Measurements from ENCODE around the gene FHAD1. TPM values are rescaled to one million over a fixed set of nuclear protein-coding genes. Genes with fewer than 3 reads are reported as not detected.

FHAD1 gene
- total and polyA plus RNA-seq, 2 of the 13 experiments (the other 11 are each of a cell fraction or from before 2014, with no cell fraction given): not detected

DNA sequence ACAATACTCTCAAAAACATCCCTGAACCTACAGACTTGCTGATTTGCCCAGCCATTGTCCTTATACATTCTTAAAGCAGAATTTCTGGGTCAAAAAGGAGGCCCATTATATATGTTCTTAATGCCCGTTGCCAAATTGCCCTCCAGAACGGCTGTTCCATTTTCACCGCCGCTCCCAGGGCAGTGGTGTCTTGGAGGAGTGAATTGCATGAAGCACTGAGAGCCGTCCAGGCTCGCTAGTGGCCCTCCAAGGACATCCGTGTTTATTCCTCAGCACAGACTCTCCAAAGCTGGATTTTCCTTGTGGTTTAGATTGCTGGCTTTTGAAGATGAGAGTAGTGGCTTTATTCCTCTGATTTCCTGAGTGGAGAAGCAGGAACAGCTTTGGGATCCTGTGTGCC is 68.8 kb downstream of the FHAD1 start (continued):
- TF ChIP-seq ATF7-NPFF (CRISPR knock-in tag; IDR thresholded peaks at IDR 0.05; ENCODE audit: low read depth) (no peak), RCOR2 (CRISPR knock-in tag; IDR thresholded peaks at IDR 0.05) (no peak), ZNF782 (CRISPR knock-in tag; IDR thresholded peaks at IDR 0.05; ENCODE audit: borderline replicate concordance) (no peak), ZNF607 (CRISPR knock-in tag; IDR thresholded peaks at IDR 0.05; ENCODE audit: borderline replicate concordance) (no peak), ARID4A (CRISPR knock-in tag; IDR thresholded peaks at IDR 0.05; ENCODE audit: borderline replicate concordance) (no peak), NBN (conservative IDR thresholded peaks at IDR 0.05) (no peak), KLF16 (CRISPR knock-in tag; IDR thresholded peaks at IDR 0.05) (no peak), ZNF724P (CRISPR knock-in tag; IDR thresholded peaks at IDR 0.05; ENCODE audit: borderline replicate concordance) (no peak)

- intact Hi-C loops (cut with micrococcal nuclease; ENCODE audit: unreplicated experiment): no loop called here
- H3K4me3 ChIP-seq (replicated peaks in 1 of 3; ENCODE audit: insufficient read depth in 1 of 3, low read depth in 2 of 3, low read length in 3 of 3): no peak overlapping the region
- WGBS (ENCODE audit: low lambda C conversion rate): 0% methylated on average over 1 of the region's 1 CpG
- POLR2A ChIA-PET: no interaction called here
- no peak overlapping the region for H2AFZ ChIP-seq (ENCODE audit: low read length)
- H3K9me3 ChIP-seq (ENCODE audit: low read length): no peaks in the 10 kb centered on the region
- peaks cover 0 to 8% of the 10 kb centered on the region in 2 experiments; a peak in 1 of 5 replicates for H3K27me3 ChIP-seq (ENCODE audit: control insufficient read depth in 1 of 2, insufficient read depth in 2 of 2, low read length in 2 of 2)
- no peaks in the 10 kb centered on the region for H3K36me3 ChIP-seq (replicated peaks in 1 of 2; ENCODE audit: control insufficient read depth in 1 of 2, insufficient read depth in 2 of 2, low read length in 2 of 2)
- DNase-seq (ENCODE audit: low spot score): no peak
- no peak for FAIRE-seq
- no peak overlapping the region for H3K27ac ChIP-seq (ENCODE audit: extremely low read length, insufficient read depth, low read length)
- H3K4me2 ChIP-seq (ENCODE audit: low read depth, low read length): no peak overlapping the region
- no peak overlapping the region for H3K9ac ChIP-seq (ENCODE audit: insufficient read depth, low read depth, low read length)
- H3K4me1 ChIP-seq (ENCODE audit: insufficient read depth, low read length): 0 out of 2 replicates have a peak, but pooled peaks cover 12% of the 10 kb centered on the region
- H4K20me1 ChIP-seq (ENCODE audit: insufficient read depth, low read length): no peaks in the 10 kb centered on the region
- no peak for ATAC-seq
- in situ Hi-C loops (cut with HindIII; ENCODE audit: extremely low pct_ligation_motif_present, low pct_unique_long_range_greater_than_20kb): no loop called here
- BruUV-seq (replicated peaks): no TSS peak
- CTCF ChIA-PET (ENCODE audit: low intra/inter-chr PET ratio, low total read pairs): no interaction called here
- no peaks in the 10 kb centered on the region for H3K79me2 ChIP-seq (ENCODE audit: insufficient read depth, low read length)
- TF ChIP-seq XBP1 (CRISPR knock-in tag; IDR thresholded peaks at IDR 0.05) (no peak), SMAD3 (CRISPR knock-in tag; IDR thresholded peaks at IDR 0.05) (no peak), KDM6A (CRISPR knock-in tag; IDR thresholded peaks at IDR 0.05; ENCODE audit: low read depth) (no peak), MEF2D (CRISPR knock-in tag; IDR thresholded peaks at IDR 0.05) (no peak), ZNF292 (CRISPR knock-in tag; IDR thresholded peaks at IDR 0.05; ENCODE audit: borderline replicate concordance, low read depth) (no peak), YY1 (IDR thresholded peaks at IDR 0.05; ENCODE audit: insufficient read depth, insufficient replicate concordance, low read depth, low read length) (no peak), MXI1 (IDR thresholded peaks at IDR 0.05; ENCODE audit: borderline replicate concordance, low read depth, low read length) (no peak), ZNF205 (CRISPR knock-in tag; IDR thresholded peaks at IDR 0.05) (no peak), ZNF644 (CRISPR knock-in tag; IDR thresholded peaks at IDR 0.05; ENCODE audit: low read depth) (no peak), ZNF891 (CRISPR knock-in tag; IDR thresholded peaks at IDR 0.05) (no peak), TAF1 (CRISPR knock-in tag; IDR thresholded peaks at IDR 0.05) (no peak)
- TF ChIP-seq, protein P1, sequence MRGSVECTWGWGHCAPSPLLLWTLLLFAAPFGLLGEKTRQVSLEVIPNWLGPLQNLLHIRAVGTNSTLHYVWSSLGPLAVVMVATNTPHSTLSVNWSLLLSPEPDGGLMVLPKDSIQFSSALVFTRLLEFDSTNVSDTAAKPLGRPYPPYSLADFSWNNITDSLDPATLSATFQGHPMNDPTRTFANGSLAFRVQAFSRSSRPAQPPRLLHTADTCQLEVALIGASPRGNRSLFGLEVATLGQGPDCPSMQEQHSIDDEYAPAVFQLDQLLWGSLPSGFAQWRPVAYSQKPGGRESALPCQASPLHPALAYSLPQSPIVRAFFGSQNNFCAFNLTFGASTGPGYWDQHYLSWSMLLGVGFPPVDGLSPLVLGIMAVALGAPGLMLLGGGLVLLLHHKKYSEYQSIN (CRISPR knock-in tag; IDR thresholded peaks at IDR 0.05; ENCODE audit: borderline replicate concordance): no peak
These were observed 69.5 kb downstream of the FHAD1 start for GRCh38 chr1:15316510-15316909.

All from HepG2 (cell line).